ENCODE results near the gene ZBTB20. TPM values are rescaled to one million over a fixed set of nuclear protein-coding genes. Genes with fewer than 3 reads are reported as not detected.

Gene ZBTB20
- polyA plus RNA-seq, 1 of the 3 experiments (the other 2 are of a cell fraction), result 0.43 TPM

DNA sequence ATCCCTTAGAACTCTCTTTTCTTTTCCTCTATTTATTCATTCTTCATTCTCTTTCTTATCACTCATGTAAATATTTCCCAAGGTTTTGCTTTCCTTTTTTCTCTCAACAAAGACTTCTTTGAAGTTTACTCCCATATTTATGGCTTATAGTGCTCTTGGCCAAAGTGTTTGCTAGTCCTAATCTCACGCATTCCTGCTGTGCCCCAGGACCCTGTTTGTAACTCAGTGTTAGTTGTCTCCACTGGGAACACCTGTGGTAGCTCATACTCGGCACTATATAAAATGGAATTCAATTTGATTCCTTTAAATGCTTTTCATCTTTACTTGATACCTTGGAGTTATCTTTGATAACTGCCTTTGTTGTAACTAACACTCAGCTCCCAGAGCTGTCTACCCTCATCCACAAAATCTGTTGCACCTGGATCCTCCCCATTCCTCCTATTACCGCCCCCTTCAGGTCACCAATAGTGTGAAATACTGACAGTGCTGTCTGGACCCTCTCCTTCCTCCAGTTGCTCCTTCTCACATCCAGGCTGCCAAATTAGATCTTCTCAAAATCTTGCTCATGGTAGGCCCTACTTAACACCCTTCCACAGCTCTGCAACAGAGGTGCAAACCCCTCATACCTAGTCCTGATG lies 776.4 kb downstream of the ZBTB20 start (continued):
- TF ChIP-seq, protein P1, sequence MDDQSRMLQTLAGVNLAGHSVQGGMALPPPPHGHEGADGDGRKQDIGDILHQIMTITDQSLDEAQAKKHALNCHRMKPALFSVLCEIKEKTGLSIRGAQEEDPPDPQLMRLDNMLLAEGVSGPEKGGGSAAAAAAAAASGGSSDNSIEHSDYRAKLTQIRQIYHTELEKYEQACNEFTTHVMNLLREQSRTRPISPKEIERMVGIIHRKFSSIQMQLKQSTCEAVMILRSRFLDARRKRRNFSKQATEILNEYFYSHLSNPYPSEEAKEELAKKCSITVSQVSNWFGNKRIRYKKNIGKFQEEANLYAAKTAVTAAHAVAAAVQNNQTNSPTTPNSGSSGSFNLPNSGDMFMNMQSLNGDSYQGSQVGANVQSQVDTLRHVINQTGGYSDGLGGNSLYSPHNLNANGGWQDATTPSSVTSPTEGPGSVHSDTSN (IDR thresholded peaks at IDR 0.05), result no peak
- TF ChIP-seq SIN3A (IDR thresholded peaks at IDR 0.05; ENCODE audit: borderline replicate concordance, low read depth, low read length) (no peak), MXI1 (IDR thresholded peaks at IDR 0.05; ENCODE audit: low read depth, low read length) (no peak), SMC3 (IDR thresholded peaks at IDR 0.05; ENCODE audit: low read depth, low read length) (no peak)
- TF ChIP-seq, protein P2, sequence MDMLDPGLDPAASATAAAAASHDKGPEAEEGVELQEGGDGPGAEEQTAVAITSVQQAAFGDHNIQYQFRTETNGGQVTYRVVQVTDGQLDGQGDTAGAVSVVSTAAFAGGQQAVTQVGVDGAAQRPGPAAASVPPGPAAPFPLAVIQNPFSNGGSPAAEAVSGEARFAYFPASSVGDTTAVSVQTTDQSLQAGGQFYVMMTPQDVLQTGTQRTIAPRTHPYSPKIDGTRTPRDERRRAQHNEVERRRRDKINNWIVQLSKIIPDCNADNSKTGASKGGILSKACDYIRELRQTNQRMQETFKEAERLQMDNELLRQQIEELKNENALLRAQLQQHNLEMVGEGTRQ (IDR thresholded peaks at IDR 0.05; ENCODE audit: borderline replicate concordance, low read depth, low read length), result no peak

DNA sequence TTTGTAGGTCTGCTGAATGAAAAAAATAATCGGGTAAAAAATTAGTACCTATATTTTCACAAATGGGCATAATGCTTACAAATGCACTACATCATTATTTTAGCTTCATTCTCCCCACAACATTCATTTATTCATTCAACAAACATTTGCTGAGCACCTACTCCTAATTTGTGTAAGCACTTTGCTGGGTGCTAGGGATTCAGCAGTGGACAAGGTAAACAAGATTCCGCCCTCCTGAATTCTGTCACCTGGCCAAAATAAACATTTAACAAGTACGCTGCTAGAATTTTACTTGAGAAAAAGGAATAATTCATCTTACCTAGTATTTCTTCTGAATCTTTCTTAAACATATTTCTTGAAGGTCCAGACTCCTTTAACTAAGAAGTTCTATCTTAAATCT lies 781.2 kb downstream of the ZBTB20 start:
- H2AFZ ChIP-seq (ENCODE audit: low read depth), result no peak overlapping the region
- H3K27me3 ChIP-seq (ENCODE audit: insufficient read depth), result no peaks in the 10 kb centered on the region
- H3F3A ChIP-seq (replicated peaks; ENCODE audit: insufficient read depth), result peaks cover 10% of the 10 kb centered on the region
- CTCF ChIA-PET, result interaction anchor here (0.9 to 4.9 kb wide), 4 partner anchors 15 to 726 kb away, joined by 3 to 37 read pairs (median 6); no protein-coding TSS in a partner anchor
- H3K9ac ChIP-seq, result no peak overlapping the region
- 0 out of 2 replicates have a peak, but pooled peaks cover 4% of the 10 kb centered on the region for H4K20me1 ChIP-seq (ENCODE audit: insufficient read depth)
- POLR2A ChIA-PET, result no interaction called here
- no peak overlapping the region for H3K4me2 ChIP-seq
- no peak overlapping the region for H3K4me3 ChIP-seq (ENCODE audit: low read depth in 2 of 2, low read length in 1 of 2)
- no peaks in the 10 kb centered on the region for H3K36me3 ChIP-seq (replicated peaks in 1 of 2; ENCODE audit: control insufficient read depth in 1 of 2, insufficient read depth in 2 of 2, low read length in 1 of 2)
- no peaks in the 10 kb centered on the region for H3K79me2 ChIP-seq (ENCODE audit: insufficient read depth)
- DNase-seq, result no peak
- no peaks in the 10 kb centered on the region for H3K9me2 ChIP-seq
- TF ChIP-seq GATA2 (CRISPR knock-in tag; IDR thresholded peaks at IDR 0.05) (no peak), TCF12 (IDR thresholded peaks at IDR 0.05) (no peak), CHD2 (IDR thresholded peaks at IDR 0.05; ENCODE audit: low read length, partially characterized antibody) (no peak), GABPA (IDR thresholded peaks at IDR 0.05; ENCODE audit: low read depth) (no peak), SMC3 (IDR thresholded peaks at IDR 0.05; ENCODE audit: low read depth, low read length) (no peak), FOSL2 (IDR thresholded peaks at IDR 0.05; ENCODE audit: borderline replicate concordance, low read depth) (no peak), ZBTB33 (IDR thresholded peaks at IDR 0.05; ENCODE audit: borderline replicate concordance, low read depth) (no peak), MXI1 (IDR thresholded peaks at IDR 0.05; ENCODE audit: low read depth, low read length) (no peak), REST (IDR thresholded peaks at IDR 0.05; ENCODE audit: low read depth, low read length) (no peak), NFIC (IDR thresholded peaks at IDR 0.05; ENCODE audit: borderline replicate concordance) (no peak), USF1 (IDR thresholded peaks at IDR 0.05; ENCODE audit: borderline replicate concordance, low read depth) (no peak), FOXJ3 (CRISPR knock-in tag; IDR thresholded peaks at IDR 0.05) (no peak), YY1 (IDR thresholded peaks at IDR 0.05; ENCODE audit: low read depth) (no peak)
- TF ChIP-seq, protein P3, sequence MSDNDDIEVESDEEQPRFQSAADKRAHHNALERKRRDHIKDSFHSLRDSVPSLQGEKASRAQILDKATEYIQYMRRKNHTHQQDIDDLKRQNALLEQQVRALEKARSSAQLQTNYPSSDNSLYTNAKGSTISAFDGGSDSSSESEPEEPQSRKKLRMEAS (IDR thresholded peaks at IDR 0.05; ENCODE audit: low read depth), result no peak
- TF ChIP-seq, protein P2 (IDR thresholded peaks at IDR 0.05; ENCODE audit: borderline replicate concordance, low read depth, low read length), result no peak
- TF ChIP-seq, protein P1 (IDR thresholded peaks at IDR 0.05), result no peak
- H3K4me1 ChIP-seq (ENCODE audit: control insufficient read depth in 1 of 2, insufficient read depth in 2 of 2, low read depth in 1 of 2, low read length in 1 of 2), result peaks cover 0 to 11% of the 10 kb centered on the region in 2 experiments; a peak in 1 of 4 replicates
- WGBS (ENCODE audit: low lambda C conversion rate), result 85% methylated on average over 3 of the region's 3 CpGs
- no peaks in the 10 kb centered on the region for H3K9me3 ChIP-seq
- no peak overlapping the region for H3K27ac ChIP-seq (ENCODE audit: low read depth in 2 of 2, low read length in 1 of 2)

Data from SK-N-SH (cell line).